GM23248 (cell line): ENCODE results near the gene PCED1B. TPM values are rescaled to one million over a fixed set of nuclear protein-coding genes. Genes with fewer than 3 reads are reported as not detected.
"Not testable (repeated sequence)": the region's sequence is repeated elsewhere in the genome, so short reads cannot be mapped to it uniquely, and the experiment has no call there.

ENCODE experiments used
- DNase-seq: peaks from one replicate; pipeline ENCODE4 v3.0.0-alpha.2; 2015
- H2AFZ ChIP-seq: fragments of 200-600 bp; sonication (generic); 2 replicates; pipeline ENCODE4 v1.6.1; 2016; ENCODE audit warnings: antibody characterized with exemption
- H3F3A ChIP-seq: fragments of 200-600 bp; sonication (generic); 2 replicates; pipeline ENCODE4 v1.6.1; 2016; ENCODE audit warnings: mild to moderate bottlenecking, antibody characterized with exemption, mixed run types; ENCODE audit not compliant: insufficient read depth
- H3K27ac ChIP-seq: fragments of 200-600 bp; sonication (generic); 2 replicates; pipeline ENCODE4 v1.5.1; 2016; ENCODE audit warnings: mild to moderate bottlenecking
- H3K27me3 ChIP-seq: fragments of 200-600 bp; sonication (generic); replicated peaks from 2 replicates; pipeline ENCODE4 v1.6.1; 2016; ENCODE audit warnings: mild to moderate bottlenecking; ENCODE audit not compliant: insufficient read depth
- H3K36me3 ChIP-seq: fragments of 200-600 bp; sonication (generic); 2 replicates; pipeline ENCODE4 v1.6.1; 2016; ENCODE audit warnings: low read depth, mild to moderate bottlenecking
- H3K4me1 ChIP-seq: fragments of 200-600 bp; sonication (generic); 2 replicates; pipeline ENCODE4 v1.6.1; 2016; ENCODE audit warnings: mild to moderate bottlenecking; ENCODE audit not compliant: insufficient read depth
- H3K4me2 ChIP-seq: fragments of 200-600 bp; sonication (generic); one replicate; pipeline ENCODE4 v1.6.1; 2016; ENCODE audit warnings: mild to moderate bottlenecking; ENCODE audit not compliant: unreplicated experiment
- H3K4me3 ChIP-seq: fragments of 200-600 bp; sonication (generic); 2 replicates; pipeline ENCODE4 v1.5.1; 2016; ENCODE audit warnings: mild to moderate bottlenecking
- H3K79me2 ChIP-seq: fragments of 200-600 bp; sonication (generic); 2 replicates; pipeline ENCODE4 v1.6.1; 2016; ENCODE audit warnings: mild to moderate bottlenecking; ENCODE audit not compliant: insufficient read depth
- H3K9ac ChIP-seq: fragments of 200-600 bp; sonication (generic); 2 replicates; pipeline ENCODE4 v1.6.1; 2016; ENCODE audit warnings: mild to moderate bottlenecking
- H3K9me2 ChIP-seq: fragments of 200-600 bp; sonication (generic); 2 replicates; pipeline ENCODE4 v1.6.1; 2016; ENCODE audit warnings: mixed run types, mild to moderate bottlenecking, moderate library complexity; ENCODE audit not compliant: insufficient read depth
- H3K9me3 ChIP-seq: fragments of 200-600 bp; sonication (generic); one replicate; pipeline ENCODE4 v1.6.1; 2017; ENCODE audit warnings: low read depth
- H4K20me1 ChIP-seq: fragments of 200-600 bp; sonication (generic); 2 replicates; pipeline ENCODE4 v1.6.0; 2016; ENCODE audit not compliant: insufficient read depth
- EZH2 ChIP-seq: fragments of 200-600 bp; sonication (generic); IDR thresholded peaks from 2 replicates; pipeline ENCODE4 v1.6.1; 2018; ENCODE audit warnings: antibody characterized with exemption, mild to moderate bottlenecking; ENCODE audit not compliant: insufficient read depth, poor library complexity, severe bottlenecking
- EZH2phosphoT487 ChIP-seq: fragments of 200-600 bp; sonication (generic); IDR thresholded peaks from 2 replicates; pipeline ENCODE4 v1.6.1; 2018; ENCODE audit warnings: antibody characterized with exemption, moderate library complexity, mild to moderate bottlenecking, low read depth; ENCODE audit not compliant: insufficient read depth
- WGBS, 2 experiments: methylation state at CpG; one replicate each; pipeline ENCODE4 v1.1.6; 2015 to 2017; ENCODE audit warnings: low lambda C conversion rate in 2 of 2, low coverage in 1 of 2; ENCODE audit errors: missing lambda C conversion rate in 2 of 2; 5-methylcytosine and 5-hydroxymethylcytosine counted together
- in situ Hi-C: fragments of 300-500 bp; cut with MboI; formaldehyde crosslinking; loops from 2 replicates; pipeline ENCODE4 v1.15.0; 2020
- polyA plus RNA-seq: library from polyadenylated mRNA; unstranded; fragments of >200 nt; fragmentation: Nextera tagmentation; extraction: Ambion mirVana; gene quantifications from 2 replicates; pipeline ENCODE4 v1.2.1, GENCODE V29; 2016
- total RNA-seq: library from RNA; depleted of rRNA; stranded (reverse); fragments of >200 nt; shearing (Covaris generic); gene quantifications from 2 replicates; pipeline ENCODE4 v1.2.3, GENCODE V29; 2014

Gene PCED1B
- total and polyA plus RNA-seq, 2 experiments from 2014 or later, result 3.5 to 3.6 TPM

DNA sequence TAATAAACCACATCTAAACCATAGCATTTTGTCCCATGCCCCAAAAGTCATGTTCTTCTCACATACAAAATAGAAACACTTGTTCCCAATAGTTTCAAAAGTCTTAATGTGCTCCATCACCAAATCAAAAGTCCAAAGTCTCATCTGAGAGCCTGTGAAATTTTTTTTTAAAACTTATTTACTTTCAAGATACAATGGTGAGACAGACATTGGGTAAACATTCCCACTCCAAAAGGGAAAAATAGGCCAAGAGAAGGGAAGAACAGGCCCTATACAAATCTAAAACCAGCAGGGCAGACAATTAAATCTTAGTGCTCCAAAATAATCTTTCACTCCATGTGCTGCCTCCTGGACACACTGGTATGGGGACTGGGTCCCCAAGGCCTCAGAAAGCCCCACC, 84.7 kb downstream of the PCED1B start:
- Histone ChIP-seq H3F3A (peaks cover 18% of the 10 kb centered on the region), H3K9me3 (no peaks in the 10 kb centered on the region), H3K4me2 (no peak overlapping the region), H3K79me2 (no peaks in the 10 kb centered on the region), H3K4me1 (peaks cover 10% of the 10 kb centered on the region; the same call in 1 of the 2 replicates), H3K27me3 (no peaks in the 10 kb centered on the region), H3K36me3 (no peaks in the 10 kb centered on the region), H4K20me1 (no peaks in the 10 kb centered on the region), H3K9me2 (no peaks in the 10 kb centered on the region), H3K4me3 (no peak overlapping the region), H2AFZ (no peak overlapping the region), H3K27ac (no peak overlapping the region), H3K9ac (no peak overlapping the region)
- no peak for TF ChIP-seq EZH2phosphoT487
- TF ChIP-seq EZH2, result no peak
- in situ Hi-C loops, result no loop called here
- no peak for DNase-seq

GRCh38 chr12:47164724-47165439, 85.5 kb downstream of the PCED1B start:
- Histone ChIP-seq H3K27ac (peak overlapping the region; percentile 11; the same call in 1 of the 2 replicates), H3K4me1 (peaks cover 10% of the 10 kb centered on the region; the same call in 1 of the 2 replicates), H3F3A (peaks cover 18% of the 10 kb centered on the region), H3K4me3 (no peak overlapping the region), H3K4me2 (no peak overlapping the region), H3K9me2 (no peaks in the 10 kb centered on the region), H3K9me3 (no peaks in the 10 kb centered on the region), H2AFZ (no peak overlapping the region), H3K79me2 (no peaks in the 10 kb centered on the region), H3K36me3 (no peaks in the 10 kb centered on the region), H3K27me3 (no peaks in the 10 kb centered on the region), H3K9ac (no peak overlapping the region), H4K20me1 (no peaks in the 10 kb centered on the region)
- in situ Hi-C loops, result no loop called here
- peak; percentile 90 for DNase-seq
- whole genome bisulfite sequencing, 2 experiments, result 0 to 3% methylated on average over 2 of the region's 2 CpGs
- no peak for TF ChIP-seq EZH2phosphoT487
- no peak for TF ChIP-seq EZH2

- no peak overlapping the region for H3K27ac ChIP-seq
Observed at GRCh38 chr12:47165934-47166333, 86.5 kb downstream of the PCED1B start.

DNA sequence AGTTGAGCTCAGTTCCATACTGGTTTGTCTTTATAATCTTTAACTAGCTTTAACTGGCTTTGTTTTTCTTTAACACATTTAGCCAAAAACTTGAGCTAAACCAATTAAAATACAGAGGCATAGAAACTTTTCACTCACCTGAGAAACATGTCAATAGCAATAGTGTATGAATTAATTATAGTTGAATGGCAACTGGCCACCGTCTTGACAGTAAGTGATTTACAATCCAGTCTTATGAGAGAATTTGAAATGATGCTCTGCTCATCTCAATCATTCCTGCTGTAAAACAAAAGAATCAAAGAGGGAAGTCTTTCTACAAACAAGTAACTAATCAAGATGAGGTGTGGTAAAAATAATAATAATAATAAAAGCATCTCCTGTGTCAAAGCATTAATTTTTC, 86.9 kb downstream of the PCED1B start:
- H3K27ac ChIP-seq, result no peak overlapping the region
- H3K9me2 ChIP-seq, result no peaks in the 10 kb centered on the region
- no peaks in the 10 kb centered on the region for H3K36me3 ChIP-seq
- no peak overlapping the region for H3K4me2 ChIP-seq
- TF ChIP-seq EZH2phosphoT487 (no peak), EZH2 (no peak)
- H3K9me3 ChIP-seq, result no peaks in the 10 kb centered on the region
- peaks cover 18% of the 10 kb centered on the region for H3F3A ChIP-seq
- DNase-seq, result no peak
- H2AFZ ChIP-seq, result no peak overlapping the region
- H3K79me2 ChIP-seq, result no peaks in the 10 kb centered on the region
- H4K20me1 ChIP-seq, result no peaks in the 10 kb centered on the region
- H3K4me1 ChIP-seq, result peaks cover 10% of the 10 kb centered on the region; the same call in 1 of the 2 replicates
- no peak overlapping the region for H3K4me3 ChIP-seq
- WGBS, 2 experiments, result 31 to 45% methylated on average over 1 of the region's 1 CpG
- no peak overlapping the region for H3K9ac ChIP-seq
- no peaks in the 10 kb centered on the region for H3K27me3 ChIP-seq
- in situ Hi-C loops, result no loop called here

More at GRCh38 chr12:47165934-47166333, 86.5 kb downstream of the PCED1B start:
- Histone ChIP-seq H3F3A (peaks cover 18% of the 10 kb centered on the region), H3K9me3 (no peaks in the 10 kb centered on the region), H2AFZ (no peak overlapping the region), H3K9ac (no peak overlapping the region), H3K4me3 (no peak overlapping the region), H3K27me3 (no peaks in the 10 kb centered on the region), H3K36me3 (no peaks in the 10 kb centered on the region), H3K9me2 (no peaks in the 10 kb centered on the region), H3K4me2 (no peak overlapping the region), H3K79me2 (no peaks in the 10 kb centered on the region), H4K20me1 (no peaks in the 10 kb centered on the region), H3K4me1 (peaks cover 10% of the 10 kb centered on the region; the same call in 1 of the 2 replicates)
- no peak for DNase-seq
- in situ Hi-C loops, result no loop called here
- WGBS, 2 experiments, result 66 to 71% methylated on average over 5 of the region's 5 CpGs
- TF ChIP-seq EZH2phosphoT487 (no peak), EZH2 (no peak)

GRCh38 chr12:47170281-47170680, 90.9 kb downstream of the PCED1B start:
- H3F3A ChIP-seq, H2AFZ ChIP-seq, H4K20me1 ChIP-seq, H3K4me2 ChIP-seq, H3K9me3 ChIP-seq, DNase-seq, H3K36me3 ChIP-seq, H3K79me2 ChIP-seq, H3K9me2 ChIP-seq, H3K27me3 ChIP-seq, H3K27ac ChIP-seq, H3K4me1 ChIP-seq, in situ Hi-C loops, H3K4me3 ChIP-seq, H3K9ac ChIP-seq: not testable (repeated sequence)
- 93 to 100% methylated on average over 6 to 16 of the region's 16 CpGs for WGBS, 2 experiments
